ENCODE measurements around the gene RAB33A.

- no peak for TF ChIP-seq CTCF (conservative IDR thresholded peaks at IDR 0.05)
- TF ChIP-seq EZH2 (IDR thresholded peaks at IDR 0.05; ENCODE audit: low read depth), result no peak
These were observed 9.5 kb upstream of the RAB33A start for GRCh38 chrX:130162094-130162735.
